K562 (cell line): ENCODE data around the gene NPHP3. TPM values are rescaled to one million over a fixed set of nuclear protein-coding genes. Genes with fewer than 3 reads are reported as not detected.

Source experiments
- ATAC-seq: fragments of 200-7000 bp; cut with Tn5 transposase; 3 replicates; pipeline ENCODE4 v1.9.1; 2020; ENCODE audit warnings: moderate library complexity
- BruUV-seq: library from RNA; stranded (reverse); fragments of 400-500 nt; replicated peaks from 2 replicates; lab custom pipeline; 2021; lab: Mats Ljungman, UMichigan
- CTCF ChIA-PET: fragments of 300-600 bp; formaldehyde crosslinking; extraction: SDS; loops from one replicate; lab custom pipeline; 2021; ENCODE audit warnings: low intra/inter-chr PET ratio; lab: Yijun Ruan, JAX
- POLR2A ChIA-PET: fragments of 300-600, 350-650 bp; sonication (Branson Sonifier 250); formaldehyde crosslinking; extraction: SDS; loops from one replicate; lab custom pipeline; 2021; ENCODE audit warnings: antibody characterized with exemption, inconsistent platforms; lab: Yijun Ruan, JAX
- DNase-seq, 4 experiments: peaks; one replicate each; pipeline versions ENCODE4 v3.0.0 to v3.0.0-alpha.2; 2011 to 2018; ENCODE audit warnings: low spot score in 3 of 4, mixed read lengths in 3 of 4; ENCODE audit errors: extremely low read depth in 1 of 4
- FAIRE-seq: peaks from 2 replicates; lab custom pipeline; 2011; peaks lifted over from hg19 to GRCh38; lab: Jason Lieb, UNC
- H2AFZ ChIP-seq: 2 replicates; pipeline ENCODE4 v1.6.0; 2011; ENCODE audit warnings: low read depth, low read length, control low read depth, inconsistent platforms
- H3K27ac ChIP-seq: fragments of 200-600 bp; 3 replicates; pipeline ENCODE4 v1.8.0; 2011; ENCODE audit warnings: low read depth, mild to moderate bottlenecking, control low read depth, inconsistent platforms, low read length, moderate library complexity, mixed read lengths; ENCODE audit errors: extremely low read depth
- H3K27me3 ChIP-seq, 2 experiments: fragments of 300-600 bp in 1 of 2; 2 replicates in 1 of 2; 3 replicates in 1 of 2; pipeline versions ENCODE4 v1.6.0 to v1.8.0; 2011; ENCODE audit warnings: inconsistent platforms in 2 of 2, low read length in 2 of 2, mild to moderate bottlenecking in 1 of 2, mixed read lengths in 1 of 2, moderate library complexity in 1 of 2; ENCODE audit not compliant: control insufficient read depth in 2 of 2, insufficient read depth in 2 of 2
- H3K36me3 ChIP-seq: fragments of 300-600 bp; 3 replicates; pipeline ENCODE4 v1.8.0; 2011; ENCODE audit warnings: mild to moderate bottlenecking, low read length, inconsistent platforms; ENCODE audit not compliant: control insufficient read depth, insufficient read depth
- H3K4me1 ChIP-seq, 2 experiments: fragments of 200-600 bp in 1 of 2; replicated peaks in 1 of 2; 2 replicates in 1 of 2; 3 replicates in 1 of 2; pipeline versions ENCODE4 v1.5.1 to v1.8.0; 2011; ENCODE audit warnings: inconsistent platforms in 2 of 2, low read length in 2 of 2, mild to moderate bottlenecking in 1 of 2, mixed read lengths in 1 of 2, moderate library complexity in 1 of 2; ENCODE audit not compliant: control insufficient read depth in 2 of 2, insufficient read depth in 2 of 2
- H3K4me2 ChIP-seq: 2 replicates; pipeline ENCODE4 v1.6.1; 2011; ENCODE audit warnings: low read length, control low read depth, inconsistent platforms, mixed read lengths; ENCODE audit not compliant: insufficient read depth
- H3K4me3 ChIP-seq: fragments of 200-600 bp; sonication (generic), shearing (Covaris generic); 2 replicates; pipeline ENCODE4 v1.5.1; 2016; ENCODE audit warnings: control low read depth, inconsistent platforms
- H3K79me2 ChIP-seq: fragments of 200-600 bp; 3 replicates; pipeline ENCODE4 v1.8.0; 2011; ENCODE audit warnings: low read length, inconsistent platforms; ENCODE audit not compliant: control insufficient read depth, insufficient read depth
- H3K9ac ChIP-seq, 2 experiments: 2 replicates each; pipeline versions ENCODE4 v1.6.0 to v1.6.1; 2011; ENCODE audit warnings: low read depth in 2 of 2, low read length in 2 of 2, control low read depth in 1 of 2, inconsistent platforms in 1 of 2, mild to moderate bottlenecking in 1 of 2, mixed read lengths in 1 of 2; ENCODE audit not compliant: insufficient read depth in 1 of 2
- H3K9me1 ChIP-seq: one replicate; pipeline ENCODE4 v1.6.0; 2011; ENCODE audit warnings: inconsistent platforms, mild to moderate bottlenecking, low read length, moderate library complexity; ENCODE audit not compliant: control insufficient read depth, insufficient read depth
- H3K9me3 ChIP-seq: replicated peaks from 2 replicates; pipeline ENCODE4 v1.5.1; 2011; ENCODE audit warnings: low read depth, low read length, inconsistent platforms; ENCODE audit not compliant: control insufficient read depth, insufficient read depth
- H4K20me1 ChIP-seq: replicated peaks from 2 replicates; pipeline ENCODE4 v1.6.1; 2011; ENCODE audit warnings: low read length, inconsistent platforms, mixed read lengths; ENCODE audit not compliant: control insufficient read depth, insufficient read depth
- MEF2A ChIP-seq: IDR thresholded peaks from 2 replicates; pipeline ENCODE4 v1.6.1; 2011; ENCODE audit warnings: low read depth, mild to moderate bottlenecking, low read length, moderate library complexity; ENCODE audit not compliant: control insufficient read depth
- SMAD1 ChIP-seq: fragments of 150-350 bp; IDR thresholded peaks from 2 replicates; pipeline ENCODE4 v1.6.1; 2014; ENCODE audit warnings: low read length, low read depth; ENCODE audit not compliant: partially characterized antibody
- ZNF197 ChIP-seq: fragments of 200-800 bp; sonication (Bioruptor generic); IDR thresholded peaks from 2 replicates; pipeline ENCODE4 v1.6.1; 2016; ENCODE audit warnings: low read depth, missing genetic modification characterization, missing compliant biosample characterization
- ZNF507 ChIP-seq: conservative IDR thresholded peaks from 2 replicates; pipeline ENCODE4 v1.6.1; 2017; ENCODE audit warnings: missing genetic modification characterization, missing compliant biosample characterization
- WGBS: fragments of 100-300 bp; shearing (Covaris generic); methylation state at CpG from one replicate; pipeline ENCODE4 v1.1.6; 2016; ENCODE audit warnings: low coverage, mixed read lengths; ENCODE audit not compliant: insufficient coverage; ENCODE audit errors: missing lambda C conversion rate; 5-methylcytosine and 5-hydroxymethylcytosine counted together
- in situ Hi-C: fragments of 300-500 bp; cut with MboI; formaldehyde crosslinking; loops from 4 replicates; pipeline ENCODE4 v1.15.0; 2018; ENCODE audit warnings: inconsistent platforms, mixed read lengths
- intact Hi-C: fragments of 100-400 bp; cut with micrococcal nuclease; formaldehyde crosslinking; loops from 2 replicates; pipeline ENCODE4 v1.14.2; 2022
- polyA plus RNA-seq, 8 experiments: library from polyadenylated mRNA; depleted of rRNA in 4 of 8; stranded (reverse) in 5 of 8; unstranded in 3 of 8; fragments of >200 nt; fragmentation: Nextera tagmentation in 2 of 8; fragmentation: Illumina TruSeq in 1 of 8; extraction: Ambion mirVana in 2 of 8; extraction: Trizol in 1 of 8; gene quantifications; 2 replicates each; pipeline versions ENCODE4 v1.2.1 to v1.2.3, GENCODE V29; 2011 to 2014; ENCODE audit warnings: inconsistent platforms in 1 of 8, missing spikeins in 1 of 8
- total RNA-seq, 7 experiments: library from RNA; depleted of rRNA in 6 of 7; stranded (reverse); fragments of >200 nt in 6 of 7; fragmentation: Illumina TruSeq in 2 of 7; extraction: Trizol in 2 of 7; gene quantifications; 2 replicates each; pipeline versions ENCODE4 v1.2.1 to v1.2.3, GENCODE V29; 2011 to 2021; ENCODE audit warnings: low replicate concordance in 1 of 7
- TF ChIP-seq, protein P1 (sequence below): fragments of 200-800 bp; sonication (Bioruptor generic); IDR thresholded peaks from 2 replicates; pipeline ENCODE4 v1.6.1; 2017; ENCODE audit warnings: missing genetic modification characterization, missing compliant biosample characterization
- TF ChIP-seq, protein P2 (sequence below): fragments of 450-650 bp; IDR thresholded peaks from 2 replicates; pipeline ENCODE4 v1.6.1; 2016; ENCODE audit warnings: mild to moderate bottlenecking
- TF ChIP-seq, protein P3 (sequence below): sonication (generic); formaldehyde crosslinking; IDR thresholded peaks from 2 replicates; pipeline ENCODE4 v1.8.1; 2023; ENCODE audit warnings: mild to moderate bottlenecking, missing genetic modification reagents, moderate library complexity
- TF ChIP-seq, protein P4 (sequence below): IDR thresholded peaks from 2 replicates; pipeline ENCODE4 v1.6.1; 2011; ENCODE audit warnings: borderline replicate concordance, low read depth, mild to moderate bottlenecking, moderate library complexity, low read length; ENCODE audit not compliant: insufficient read depth, poor library complexity, severe bottlenecking

NPHP3 gene
- total and polyA plus RNA-seq, 9 of the 15 experiments (the other 6 are each of a cell fraction or from before 2014, with no cell fraction given) = 0.62 to 13.2 (median 5.8) TPM

DNA sequence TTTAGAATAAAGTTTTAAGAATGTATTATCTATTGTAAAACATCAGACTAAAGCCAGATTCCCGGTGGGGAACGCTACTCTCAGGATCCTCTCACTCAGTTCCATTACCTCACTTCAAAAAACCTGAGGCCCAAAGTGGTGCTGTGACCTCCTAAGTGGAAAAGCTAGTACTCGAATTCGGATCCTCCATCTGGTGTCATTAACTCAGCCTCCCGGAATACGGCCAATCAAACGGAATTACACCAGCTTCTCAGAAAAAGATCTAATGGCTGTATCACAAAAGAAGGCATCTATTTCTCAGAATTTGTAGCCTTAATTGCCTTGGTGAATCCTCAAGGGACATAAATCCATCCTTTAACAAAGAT is 63.2 kb downstream of the NPHP3 start:
- in situ Hi-C loops = no loop called here
- peak overlapping the region; percentile 99 for H2AFZ ChIP-seq
- no peaks in the 10 kb centered on the region for H3K9me3 ChIP-seq
- peak overlapping the region; percentile 91; the same call in 2 of the 3 replicates for H3K27ac ChIP-seq
- H3K79me2 ChIP-seq = peaks cover 48% of the 10 kb centered on the region
- no peaks in the 10 kb centered on the region for H3K27me3 ChIP-seq
- peak overlapping the region; percentile 91 for H3K4me3 ChIP-seq
- DNase-seq (peak in 2 of 4 experiments; percentile 8 to 10), ATAC-seq (peak; percentile 2; the same call in 1 of the 3 replicates), FAIRE-seq (no peak)
- H4K20me1 ChIP-seq = no peaks in the 10 kb centered on the region
- H3K9me1 ChIP-seq = no peaks in the 10 kb centered on the region
- peak overlapping the region; percentile 93 for H3K4me2 ChIP-seq
- H3K4me1 ChIP-seq = peaks cover 0 to 9% of the 10 kb centered on the region in 2 experiments; a peak in 4 of 5 replicates
- peaks cover 3% of the 10 kb centered on the region; the same call in 2 of the 3 replicates for H3K36me3 ChIP-seq
- CTCF ChIA-PET = no interaction called here
- POLR2A ChIA-PET = interaction anchor here (0.7 to 1.2 kb wide), 4 partner anchors 14 to 298 kb away, joined by 3 read pairs; no protein-coding TSS in a partner anchor
- intact Hi-C loops = loop anchor here (2.0 to 10.0 kb wide), 3 partner anchors 64 to 723 kb away; partner anchors contain the start of gene NPHP3
- TF ChIP-seq, protein P1, sequence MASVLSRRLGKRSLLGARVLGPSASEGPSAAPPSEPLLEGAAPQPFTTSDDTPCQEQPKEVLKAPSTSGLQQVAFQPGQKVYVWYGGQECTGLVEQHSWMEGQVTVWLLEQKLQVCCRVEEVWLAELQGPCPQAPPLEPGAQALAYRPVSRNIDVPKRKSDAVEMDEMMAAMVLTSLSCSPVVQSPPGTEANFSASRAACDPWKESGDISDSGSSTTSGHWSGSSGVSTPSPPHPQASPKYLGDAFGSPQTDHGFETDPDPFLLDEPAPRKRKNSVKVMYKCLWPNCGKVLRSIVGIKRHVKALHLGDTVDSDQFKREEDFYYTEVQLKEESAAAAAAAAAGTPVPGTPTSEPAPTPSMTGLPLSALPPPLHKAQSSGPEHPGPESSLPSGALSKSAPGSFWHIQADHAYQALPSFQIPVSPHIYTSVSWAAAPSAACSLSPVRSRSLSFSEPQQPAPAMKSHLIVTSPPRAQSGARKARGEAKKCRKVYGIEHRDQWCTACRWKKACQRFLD (CRISPR knock-in tag) = no peak
- TF ChIP-seq MEF2A = no peak
- TF ChIP-seq, protein P2, sequence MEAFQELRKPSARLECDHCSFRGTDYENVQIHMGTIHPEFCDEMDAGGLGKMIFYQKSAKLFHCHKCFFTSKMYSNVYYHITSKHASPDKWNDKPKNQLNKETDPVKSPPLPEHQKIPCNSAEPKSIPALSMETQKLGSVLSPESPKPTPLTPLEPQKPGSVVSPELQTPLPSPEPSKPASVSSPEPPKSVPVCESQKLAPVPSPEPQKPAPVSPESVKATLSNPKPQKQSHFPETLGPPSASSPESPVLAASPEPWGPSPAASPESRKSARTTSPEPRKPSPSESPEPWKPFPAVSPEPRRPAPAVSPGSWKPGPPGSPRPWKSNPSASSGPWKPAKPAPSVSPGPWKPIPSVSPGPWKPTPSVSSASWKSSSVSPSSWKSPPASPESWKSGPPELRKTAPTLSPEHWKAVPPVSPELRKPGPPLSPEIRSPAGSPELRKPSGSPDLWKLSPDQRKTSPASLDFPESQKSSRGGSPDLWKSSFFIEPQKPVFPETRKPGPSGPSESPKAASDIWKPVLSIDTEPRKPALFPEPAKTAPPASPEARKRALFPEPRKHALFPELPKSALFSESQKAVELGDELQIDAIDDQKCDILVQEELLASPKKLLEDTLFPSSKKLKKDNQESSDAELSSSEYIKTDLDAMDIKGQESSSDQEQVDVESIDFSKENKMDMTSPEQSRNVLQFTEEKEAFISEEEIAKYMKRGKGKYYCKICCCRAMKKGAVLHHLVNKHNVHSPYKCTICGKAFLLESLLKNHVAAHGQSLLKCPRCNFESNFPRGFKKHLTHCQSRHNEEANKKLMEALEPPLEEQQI = peak; percentile 12; the same call in 1 of the 2 replicates
- no peak for TF ChIP-seq ZNF197 (CRISPR knock-in tag)
- TF ChIP-seq, protein P3, sequence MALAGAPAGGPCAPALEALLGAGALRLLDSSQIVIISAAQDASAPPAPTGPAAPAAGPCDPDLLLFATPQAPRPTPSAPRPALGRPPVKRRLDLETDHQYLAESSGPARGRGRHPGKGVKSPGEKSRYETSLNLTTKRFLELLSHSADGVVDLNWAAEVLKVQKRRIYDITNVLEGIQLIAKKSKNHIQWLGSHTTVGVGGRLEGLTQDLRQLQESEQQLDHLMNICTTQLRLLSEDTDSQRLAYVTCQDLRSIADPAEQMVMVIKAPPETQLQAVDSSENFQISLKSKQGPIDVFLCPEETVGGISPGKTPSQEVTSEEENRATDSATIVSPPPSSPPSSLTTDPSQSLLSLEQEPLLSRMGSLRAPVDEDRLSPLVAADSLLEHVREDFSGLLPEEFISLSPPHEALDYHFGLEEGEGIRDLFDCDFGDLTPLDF (CRISPR knock-in tag) = no peak
- TF ChIP-seq, protein P4, sequence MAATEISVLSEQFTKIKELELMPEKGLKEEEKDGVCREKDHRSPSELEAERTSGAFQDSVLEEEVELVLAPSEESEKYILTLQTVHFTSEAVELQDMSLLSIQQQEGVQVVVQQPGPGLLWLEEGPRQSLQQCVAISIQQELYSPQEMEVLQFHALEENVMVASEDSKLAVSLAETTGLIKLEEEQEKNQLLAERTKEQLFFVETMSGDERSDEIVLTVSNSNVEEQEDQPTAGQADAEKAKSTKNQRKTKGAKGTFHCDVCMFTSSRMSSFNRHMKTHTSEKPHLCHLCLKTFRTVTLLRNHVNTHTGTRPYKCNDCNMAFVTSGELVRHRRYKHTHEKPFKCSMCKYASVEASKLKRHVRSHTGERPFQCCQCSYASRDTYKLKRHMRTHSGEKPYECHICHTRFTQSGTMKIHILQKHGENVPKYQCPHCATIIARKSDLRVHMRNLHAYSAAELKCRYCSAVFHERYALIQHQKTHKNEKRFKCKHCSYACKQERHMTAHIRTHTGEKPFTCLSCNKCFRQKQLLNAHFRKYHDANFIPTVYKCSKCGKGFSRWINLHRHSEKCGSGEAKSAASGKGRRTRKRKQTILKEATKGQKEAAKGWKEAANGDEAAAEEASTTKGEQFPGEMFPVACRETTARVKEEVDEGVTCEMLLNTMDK = no peak
- TF ChIP-seq ZNF507 (tag) = no peak
- TF ChIP-seq SMAD1 = no peak
- 5% methylated on average over 7 of the region's 7 CpGs for WGBS
- H3K9ac ChIP-seq = peak overlapping the region; percentile 90 to 98; a peak in 3 of 4 replicates
- BruUV-seq = no TSS peak
